ENCODE results near the gene APLP2.
"Not testable (repeated sequence)": the region's sequence is repeated elsewhere in the genome, so short reads cannot be mapped to it uniquely, and the experiment has no call there.

Gene APLP2

GRCh38 chr11:130069659-130070108, at the start of gene APLP2:
Gene APLP2 (plus strand): TSS chr11:130069894. CDS start chr11:130069978, 84 bp downstream.
- H3K9ac ChIP-seq (ENCODE audit: insufficient read length, low read depth) = peak within 1 kb of the TSS; percentile 92
- H3K4me1 ChIP-seq (ENCODE audit: insufficient read depth, insufficient read length) = no peaks in the 10 kb centered on the region
- DNase-seq (ENCODE audit: low read depth, low spot score) = peak; percentile 96
- H3K36me3 ChIP-seq (ENCODE audit: insufficient read depth, insufficient read length, low read length) = peaks cover 3% of the 10 kb centered on the region
- H3K4me3 ChIP-seq (ENCODE audit: insufficient read length, low read depth) = peak within 1 kb of the TSS; percentile 83
- peaks cover 21% of the 10 kb centered on the region for H3K27me3 ChIP-seq (ENCODE audit: insufficient read depth, insufficient read length)
- H3K9me3 ChIP-seq (ENCODE audit: insufficient read depth, low read length) = no peaks in the 10 kb centered on the region
- TF ChIP-seq YY1 (IDR thresholded peaks at IDR 0.05; ENCODE audit: insufficient read depth, insufficient read length) = no peak
- TF ChIP-seq SUZ12 (IDR thresholded peaks at IDR 0.05; ENCODE audit: extremely low read depth, insufficient read depth, insufficient read length) = no peak

DNA sequence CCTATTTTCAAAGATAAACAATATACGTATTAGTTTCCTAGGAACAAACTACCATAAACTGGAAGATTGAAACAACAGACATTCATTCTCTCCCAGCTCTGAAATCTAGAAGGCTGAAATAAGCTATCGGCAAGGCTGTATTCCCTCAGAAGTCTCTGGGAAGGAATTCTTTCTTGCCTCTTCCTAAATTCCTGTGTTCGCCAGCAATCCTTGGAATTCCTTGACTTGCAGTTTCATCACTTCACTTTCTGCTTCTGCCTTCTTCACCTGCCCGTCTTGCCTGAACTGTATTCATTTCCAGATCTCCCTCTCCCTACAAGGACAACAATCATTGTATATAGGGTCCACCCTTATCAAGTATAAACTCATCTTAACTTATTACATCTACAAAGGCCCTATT, 49.4 kb upstream of the APLP2 start:
- no peaks in the 10 kb centered on the region for H3K36me3 ChIP-seq (ENCODE audit: insufficient read depth, insufficient read length, low read length)
- H3K9me3 ChIP-seq (ENCODE audit: insufficient read depth, low read length) = peaks cover 8% of the 10 kb centered on the region; the same call in 1 of the 2 replicates
- H3K4me3 ChIP-seq (ENCODE audit: insufficient read length, low read depth) = no peak overlapping the region
- H3K27me3 ChIP-seq (ENCODE audit: insufficient read depth, insufficient read length) = no peaks in the 10 kb centered on the region
- DNase-seq (ENCODE audit: low read depth, low spot score) = no peak
- no peaks in the 10 kb centered on the region for H3K4me1 ChIP-seq (ENCODE audit: insufficient read depth, insufficient read length)
- TF ChIP-seq YY1 (IDR thresholded peaks at IDR 0.05; ENCODE audit: insufficient read depth, insufficient read length) (no peak), ZNF274 (IDR thresholded peaks at IDR 0.05; ENCODE audit: low read depth, low read length) (no peak), SUZ12 (IDR thresholded peaks at IDR 0.05; ENCODE audit: extremely low read depth, insufficient read depth, insufficient read length) (no peak)
- no peak overlapping the region for H3K9ac ChIP-seq (ENCODE audit: insufficient read length, low read depth)

GRCh38 chr11:130021606-130022005, 48.1 kb upstream of the APLP2 start:
- not testable (repeated sequence) for H3K27me3 ChIP-seq (ENCODE audit: insufficient read depth, insufficient read length); DNase-seq (ENCODE audit: low read depth, low spot score); H3K36me3 ChIP-seq (ENCODE audit: insufficient read depth, insufficient read length, low read length); H3K4me1 ChIP-seq (ENCODE audit: insufficient read depth, insufficient read length); H3K4me3 ChIP-seq (ENCODE audit: insufficient read length, low read depth); H3K9me3 ChIP-seq (ENCODE audit: insufficient read depth, low read length); H3K9ac ChIP-seq (ENCODE audit: insufficient read length, low read depth)

GRCh38 chr11:130022799-130023198, 46.9 kb upstream of the APLP2 start:
- no peak for DNase-seq (ENCODE audit: low read depth, low spot score)
- Histone ChIP-seq H3K4me3 (ENCODE audit: insufficient read length, low read depth) (no peak overlapping the region), H3K9ac (ENCODE audit: insufficient read length, low read depth) (no peak overlapping the region), H3K36me3 (ENCODE audit: insufficient read depth, insufficient read length, low read length) (no peaks in the 10 kb centered on the region), H3K27me3 (ENCODE audit: insufficient read depth, insufficient read length) (no peaks in the 10 kb centered on the region), H3K4me1 (ENCODE audit: insufficient read depth, insufficient read length) (no peaks in the 10 kb centered on the region), H3K9me3 (ENCODE audit: insufficient read depth, low read length) (peaks cover 5% of the 10 kb centered on the region; the same call in 1 of the 2 replicates)
- TF ChIP-seq YY1 (IDR thresholded peaks at IDR 0.05; ENCODE audit: insufficient read depth, insufficient read length) = no peak
- TF ChIP-seq SUZ12 (IDR thresholded peaks at IDR 0.05; ENCODE audit: extremely low read depth, insufficient read depth, insufficient read length) = no peak
- TF ChIP-seq ZNF274 (IDR thresholded peaks at IDR 0.05; ENCODE audit: low read depth, low read length) = no peak

GRCh38 chr11:130023204-130023603, 46.5 kb upstream of the APLP2 start:
- Histone ChIP-seq H3K9me3 (ENCODE audit: insufficient read depth, low read length) (peaks cover 5% of the 10 kb centered on the region; the same call in 1 of the 2 replicates), H3K36me3 (ENCODE audit: insufficient read depth, insufficient read length, low read length) (no peaks in the 10 kb centered on the region), H3K27me3 (ENCODE audit: insufficient read depth, insufficient read length) (no peaks in the 10 kb centered on the region), H3K4me3 (ENCODE audit: insufficient read length, low read depth) (no peak overlapping the region), H3K4me1 (ENCODE audit: insufficient read depth, insufficient read length) (no peaks in the 10 kb centered on the region), H3K9ac (ENCODE audit: insufficient read length, low read depth) (no peak overlapping the region)
- TF ChIP-seq YY1 (IDR thresholded peaks at IDR 0.05; ENCODE audit: insufficient read depth, insufficient read length) (no peak), SUZ12 (IDR thresholded peaks at IDR 0.05; ENCODE audit: extremely low read depth, insufficient read depth, insufficient read length) (no peak), ZNF274 (IDR thresholded peaks at IDR 0.05; ENCODE audit: low read depth, low read length) (no peak)
- DNase-seq (ENCODE audit: low read depth, low spot score) = no peak

- TF ChIP-seq YY1 (IDR thresholded peaks at IDR 0.05; ENCODE audit: insufficient read depth, insufficient read length) = no peak
- no peak for TF ChIP-seq SUZ12 (IDR thresholded peaks at IDR 0.05; ENCODE audit: extremely low read depth, insufficient read depth, insufficient read length)
- TF ChIP-seq ZNF274 (IDR thresholded peaks at IDR 0.05; ENCODE audit: low read depth, low read length) = no peak
- no peaks in the 10 kb centered on the region for H3K4me1 ChIP-seq (ENCODE audit: insufficient read depth, insufficient read length)
- no peaks in the 10 kb centered on the region for H3K36me3 ChIP-seq (ENCODE audit: insufficient read depth, insufficient read length, low read length)
- no peak overlapping the region for H3K4me3 ChIP-seq (ENCODE audit: insufficient read length, low read depth)
- no peaks in the 10 kb centered on the region for H3K27me3 ChIP-seq (ENCODE audit: insufficient read depth, insufficient read length)
- H3K9me3 ChIP-seq (ENCODE audit: insufficient read depth, low read length) = peaks cover 5% of the 10 kb centered on the region; the same call in 1 of the 2 replicates
- DNase-seq (ENCODE audit: low read depth, low spot score) = no peak
- H3K9ac ChIP-seq (ENCODE audit: insufficient read length, low read depth) = no peak overlapping the region
Observed at GRCh38 chr11:130024361-130024760, 45.3 kb upstream of the APLP2 start.

GRCh38 chr11:130025371-130025770, 44.3 kb upstream of the APLP2 start:
- Histone ChIP-seq H3K4me1 (ENCODE audit: insufficient read depth, insufficient read length) (no peaks in the 10 kb centered on the region), H3K4me3 (ENCODE audit: insufficient read length, low read depth) (no peak overlapping the region)
- DNase-seq (ENCODE audit: low read depth, low spot score) = no peak

DNA sequence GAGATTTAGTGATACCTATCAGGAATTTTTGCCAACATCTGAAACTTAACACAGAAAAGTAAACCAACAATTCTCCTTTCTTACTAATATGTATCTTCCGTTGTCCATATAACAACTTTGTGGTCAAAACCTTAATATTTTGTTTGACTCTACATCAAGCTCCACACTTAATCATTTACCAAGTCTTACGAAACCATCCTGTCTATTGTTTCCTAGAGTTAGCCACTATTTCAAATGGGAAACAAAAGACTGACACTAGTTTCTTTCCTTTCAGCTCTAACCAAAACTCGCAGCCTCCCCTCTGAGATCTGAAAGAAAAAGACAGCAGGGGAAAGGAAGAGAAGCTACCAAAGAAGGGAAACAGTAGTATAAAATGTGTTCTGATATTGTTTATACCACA, 40.6 kb upstream of the APLP2 start:
- TF ChIP-seq SUZ12 (IDR thresholded peaks at IDR 0.05; ENCODE audit: extremely low read depth, insufficient read depth, insufficient read length) (no peak), YY1 (IDR thresholded peaks at IDR 0.05; ENCODE audit: insufficient read depth, insufficient read length) (no peak), ZNF274 (IDR thresholded peaks at IDR 0.05; ENCODE audit: low read depth, low read length) (no peak)
- H3K9ac ChIP-seq (ENCODE audit: insufficient read length, low read depth) = no peak overlapping the region
- DNase-seq (ENCODE audit: low read depth, low spot score) = no peak
- no peaks in the 10 kb centered on the region for H3K9me3 ChIP-seq (ENCODE audit: insufficient read depth, low read length)
- no peaks in the 10 kb centered on the region for H3K27me3 ChIP-seq (ENCODE audit: insufficient read depth, insufficient read length)
- H3K36me3 ChIP-seq (ENCODE audit: insufficient read depth, insufficient read length, low read length) = no peaks in the 10 kb centered on the region
- H3K4me3 ChIP-seq (ENCODE audit: insufficient read length, low read depth) = no peak overlapping the region
- H3K4me1 ChIP-seq (ENCODE audit: insufficient read depth, insufficient read length) = no peaks in the 10 kb centered on the region

More at GRCh38 chr11:130025371-130025770, 44.3 kb upstream of the APLP2 start:
- TF ChIP-seq SUZ12 (IDR thresholded peaks at IDR 0.05; ENCODE audit: extremely low read depth, insufficient read depth, insufficient read length) = no peak
- no peak for TF ChIP-seq YY1 (IDR thresholded peaks at IDR 0.05; ENCODE audit: insufficient read depth, insufficient read length)
- no peak for TF ChIP-seq ZNF274 (IDR thresholded peaks at IDR 0.05; ENCODE audit: low read depth, low read length)
- no peak overlapping the region for H3K9ac ChIP-seq (ENCODE audit: insufficient read length, low read depth)
- peaks cover 5% of the 10 kb centered on the region; the same call in 1 of the 2 replicates for H3K9me3 ChIP-seq (ENCODE audit: insufficient read depth, low read length)
- no peaks in the 10 kb centered on the region for H3K36me3 ChIP-seq (ENCODE audit: insufficient read depth, insufficient read length, low read length)
- no peaks in the 10 kb centered on the region for H3K27me3 ChIP-seq (ENCODE audit: insufficient read depth, insufficient read length)
